Neuron (in vitro differentiated cells): Measurements from ENCODE around the gene PLXNA4.

Source experiments
- H2AFZ ChIP-seq: one replicate; pipeline ENCODE4 v1.6.1; 2013; ENCODE audit warnings: low read depth, mild to moderate bottlenecking, inconsistent platforms, low read length, moderate library complexity
- H3K27me3 ChIP-seq: one replicate; pipeline ENCODE4 v1.6.1; 2013; ENCODE audit warnings: low read length; ENCODE audit not compliant: insufficient read depth
- H3K36me3 ChIP-seq: one replicate; pipeline ENCODE4 v1.6.1; 2013; ENCODE audit warnings: low read length; ENCODE audit not compliant: insufficient read depth
- H3K4me1 ChIP-seq: one replicate; pipeline ENCODE4 v1.6.1; 2013; ENCODE audit warnings: low read length; ENCODE audit not compliant: insufficient read depth
- H3K4me3 ChIP-seq: 2 replicates; pipeline ENCODE4 v1.5.1; 2013; ENCODE audit warnings: mild to moderate bottlenecking, low read length, moderate library complexity
- H3K9me3 ChIP-seq: one replicate; pipeline ENCODE4 v1.6.1; 2013; ENCODE audit warnings: low read length

Gene PLXNA4

DNA sequence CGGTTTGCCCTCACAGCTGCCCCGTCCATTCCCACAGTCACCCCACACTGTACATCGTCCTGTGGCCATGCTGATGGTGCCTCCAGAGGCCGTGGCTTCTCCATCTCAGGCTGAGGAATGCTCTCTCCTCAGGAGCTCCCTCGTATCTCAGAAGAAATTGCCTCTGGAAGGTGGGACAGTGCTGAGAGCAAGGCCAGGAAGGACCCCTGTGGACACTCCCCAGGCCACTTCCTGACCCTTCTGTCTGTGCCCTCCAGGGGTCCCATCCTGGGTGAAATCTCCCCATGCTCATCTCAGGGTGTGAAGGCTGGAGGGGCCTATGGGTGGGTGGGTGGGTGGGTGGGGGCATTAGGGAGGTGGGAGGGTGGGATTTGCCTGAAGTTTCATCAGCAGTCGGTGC is 454.3 kb downstream of the PLXNA4 start:
- Histone ChIP-seq H3K4me3 (no peak overlapping the region), H3K27me3 (no peaks in the 10 kb centered on the region), H2AFZ (no peak overlapping the region), H3K9me3 (no peaks in the 10 kb centered on the region), H3K4me1 (no peaks in the 10 kb centered on the region), H3K36me3 (no peaks in the 10 kb centered on the region)

DNA sequence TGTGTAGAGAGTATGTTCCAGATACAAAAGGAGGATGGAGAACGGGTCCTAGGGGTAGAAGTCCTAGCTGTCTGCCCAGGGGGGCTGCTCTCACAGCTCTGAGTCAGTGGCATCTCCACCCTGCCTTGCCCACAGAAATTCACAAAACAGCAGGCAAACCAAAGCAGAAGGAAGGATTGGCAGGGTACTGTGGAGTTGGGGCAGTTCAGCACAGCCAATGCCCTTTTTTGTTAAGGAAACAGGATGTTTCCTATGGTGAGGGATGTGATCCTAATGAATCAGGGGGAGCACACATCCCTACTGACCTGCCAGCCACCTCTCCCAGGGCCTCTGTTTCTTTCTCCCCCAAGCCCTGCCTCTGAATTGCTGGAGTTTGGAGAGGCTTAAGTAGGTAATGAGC is 457.6 kb downstream of the PLXNA4 start:
- no peaks in the 10 kb centered on the region for H3K27me3 ChIP-seq
- no peaks in the 10 kb centered on the region for H3K36me3 ChIP-seq
- no peaks in the 10 kb centered on the region for H3K9me3 ChIP-seq
- no peak overlapping the region for H2AFZ ChIP-seq
- H3K4me3 ChIP-seq, result no peak overlapping the region
- H3K4me1 ChIP-seq, result no peaks in the 10 kb centered on the region

DNA sequence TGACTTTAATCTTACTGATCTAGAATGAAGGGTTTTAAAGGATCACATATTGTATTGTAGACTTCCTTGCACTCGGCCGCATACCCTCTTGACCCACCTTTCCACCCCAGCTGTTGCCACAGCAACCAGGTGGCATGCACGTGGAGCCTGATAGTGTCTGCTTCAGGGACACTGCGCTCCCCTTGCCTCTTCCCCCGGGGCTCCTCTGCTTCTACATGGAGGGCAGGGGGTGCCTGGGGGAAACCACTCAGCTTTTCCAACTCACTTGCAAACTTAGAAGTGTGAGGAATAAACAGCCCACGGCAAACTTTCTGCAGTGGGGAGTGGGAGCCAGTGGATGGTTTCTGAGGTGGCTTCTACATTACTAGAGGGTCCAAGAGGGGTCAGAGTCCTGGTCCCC is 458.6 kb downstream of the PLXNA4 start:
- no peaks in the 10 kb centered on the region for H3K36me3 ChIP-seq
- no peak overlapping the region for H3K4me3 ChIP-seq
- no peaks in the 10 kb centered on the region for H3K9me3 ChIP-seq
- no peaks in the 10 kb centered on the region for H3K27me3 ChIP-seq
- H3K4me1 ChIP-seq, result peaks cover 3% of the 10 kb centered on the region
- no peak overlapping the region for H2AFZ ChIP-seq

DNA sequence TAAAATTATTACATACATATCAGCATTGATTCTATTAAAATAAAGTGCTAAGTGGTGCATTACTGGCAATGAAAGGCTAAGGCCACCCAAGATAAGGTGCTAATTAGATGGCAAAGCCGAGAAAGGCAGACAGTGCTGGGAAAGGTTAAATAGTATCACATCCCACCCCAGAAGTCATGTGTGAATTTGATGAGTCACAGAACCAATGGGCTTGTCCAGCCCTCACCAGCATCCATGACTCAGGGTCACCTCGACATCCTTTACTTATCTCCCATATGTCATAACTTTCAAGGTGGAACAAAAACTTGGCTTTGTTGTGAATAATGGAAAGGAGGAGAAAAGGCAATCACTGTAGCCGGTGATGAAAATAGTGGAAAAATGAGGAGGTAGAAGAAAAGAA is 459.1 kb downstream of the PLXNA4 start:
- H3K4me3 ChIP-seq, result no peak overlapping the region
- H3K27me3 ChIP-seq, result no peaks in the 10 kb centered on the region

DNA sequence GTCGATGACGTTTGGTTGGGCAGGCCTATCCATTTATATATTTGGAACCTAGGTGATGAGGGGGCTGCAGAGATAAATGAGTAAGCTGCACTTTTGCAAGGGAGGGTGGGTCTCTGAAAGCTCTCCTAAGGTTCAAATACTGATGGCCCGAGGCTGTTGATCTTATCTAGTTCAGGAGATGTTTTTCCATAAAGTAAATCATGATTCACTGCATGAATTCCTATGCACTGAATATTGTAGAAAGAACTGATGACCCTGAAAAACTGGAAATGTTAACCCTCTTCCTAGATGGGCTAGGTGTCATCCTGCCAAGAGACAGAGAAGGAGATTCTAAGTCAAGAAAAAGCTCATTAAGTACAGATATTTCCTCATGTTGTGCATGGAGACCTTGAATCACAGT is 459.9 kb downstream of the PLXNA4 start:
- Histone ChIP-seq H3K36me3 (no peaks in the 10 kb centered on the region), H3K4me1 (peaks cover 4% of the 10 kb centered on the region), H3K9me3 (no peaks in the 10 kb centered on the region), H3K4me3 (no peak overlapping the region), H3K27me3 (no peaks in the 10 kb centered on the region), H2AFZ (no peak overlapping the region)

More for the DNA sequence above, 459.1 kb downstream of the PLXNA4 start:
- Histone ChIP-seq H2AFZ (no peak overlapping the region), H3K4me1 (peaks cover 4% of the 10 kb centered on the region), H3K36me3 (no peaks in the 10 kb centered on the region), H3K9me3 (no peaks in the 10 kb centered on the region)

DNA sequence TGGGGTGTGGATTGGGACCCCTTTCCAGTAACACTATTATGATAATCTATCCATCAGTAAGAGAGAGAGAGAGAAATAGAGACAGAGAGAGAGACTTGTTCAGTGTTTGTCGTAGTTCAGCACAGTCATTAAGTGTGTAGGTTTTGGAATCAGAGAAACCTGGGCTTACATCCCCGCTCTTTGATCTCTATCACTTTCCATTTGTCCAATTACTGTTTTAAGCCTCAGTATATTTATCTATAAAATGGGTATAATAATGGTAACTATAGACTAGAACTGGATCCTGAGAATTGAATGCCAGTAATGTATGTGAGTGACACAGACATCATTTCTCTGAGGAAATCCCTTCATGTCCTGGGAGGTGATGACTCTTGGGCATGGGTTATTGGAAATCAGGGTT is 460.5 kb downstream of the PLXNA4 start:
- no peak overlapping the region for H2AFZ ChIP-seq
- no peaks in the 10 kb centered on the region for H3K27me3 ChIP-seq
- no peaks in the 10 kb centered on the region for H3K36me3 ChIP-seq
- peaks cover 4% of the 10 kb centered on the region for H3K4me1 ChIP-seq
- no peak overlapping the region for H3K4me3 ChIP-seq
- H3K9me3 ChIP-seq, result no peaks in the 10 kb centered on the region

GRCh38 chr7:132115028-132115427 is 461.2 kb downstream of the PLXNA4 start:
- Histone ChIP-seq H3K4me3 (no peak overlapping the region), H3K4me1 (peaks cover 4% of the 10 kb centered on the region), H3K9me3 (no peaks in the 10 kb centered on the region), H2AFZ (no peak overlapping the region), H3K27me3 (no peaks in the 10 kb centered on the region), H3K36me3 (no peaks in the 10 kb centered on the region)

DNA sequence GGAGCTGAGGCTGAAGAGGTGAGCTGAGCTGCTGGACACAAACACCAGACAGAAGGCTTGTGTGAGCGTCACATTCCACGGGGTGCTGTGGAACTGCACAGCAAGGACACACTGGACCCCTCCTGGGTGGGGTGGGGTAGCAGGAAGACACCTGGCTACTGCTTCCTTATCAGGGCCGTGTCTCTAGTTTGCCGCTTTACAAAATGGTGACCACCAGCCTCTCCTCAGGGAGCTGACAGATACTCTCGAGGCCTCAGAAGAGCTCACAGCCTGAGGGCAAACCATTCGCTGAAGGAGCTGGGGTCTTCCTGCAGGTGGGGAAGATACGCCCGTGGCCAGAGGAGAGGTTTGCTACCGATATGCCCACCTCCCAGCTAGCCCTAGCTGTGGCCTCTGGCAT is 461.9 kb downstream of the PLXNA4 start:
- Histone ChIP-seq H3K27me3 (no peaks in the 10 kb centered on the region), H2AFZ (no peak overlapping the region), H3K4me1 (peaks cover 4% of the 10 kb centered on the region), H3K36me3 (no peaks in the 10 kb centered on the region), H3K4me3 (no peak overlapping the region), H3K9me3 (no peaks in the 10 kb centered on the region)

GRCh38 chr7:132113536-132114371 is 462.5 kb downstream of the PLXNA4 start:
- Histone ChIP-seq H3K4me3 (no peak overlapping the region), H3K4me1 (peaks cover 6% of the 10 kb centered on the region), H3K27me3 (no peaks in the 10 kb centered on the region), H2AFZ (no peak overlapping the region), H3K36me3 (no peaks in the 10 kb centered on the region), H3K9me3 (no peaks in the 10 kb centered on the region)

DNA sequence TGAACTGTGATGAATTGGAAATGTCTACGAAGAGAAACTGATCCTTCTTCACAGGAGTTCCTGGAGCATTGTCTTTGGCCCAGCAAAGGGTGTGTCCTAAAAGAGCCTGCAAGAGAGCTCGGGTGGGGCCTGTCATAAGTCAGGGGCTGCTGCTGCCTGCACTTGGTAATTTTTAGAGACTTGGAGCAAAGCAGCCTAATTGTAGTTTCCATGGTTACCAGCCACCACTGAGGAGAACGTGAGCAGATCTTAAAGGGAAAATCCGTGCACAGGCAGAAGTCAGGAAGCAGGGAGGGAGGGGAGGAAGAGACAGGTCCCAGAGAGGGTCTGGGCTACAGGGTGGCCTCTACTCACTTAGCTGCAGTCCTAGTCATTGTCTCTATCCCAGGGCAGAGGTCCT is 463.6 kb downstream of the PLXNA4 start:
- no peak overlapping the region for H2AFZ ChIP-seq
- H3K9me3 ChIP-seq, result no peaks in the 10 kb centered on the region
- no peaks in the 10 kb centered on the region for H3K27me3 ChIP-seq
- H3K4me1 ChIP-seq, result peaks cover 12% of the 10 kb centered on the region
- H3K36me3 ChIP-seq, result no peaks in the 10 kb centered on the region
- H3K4me3 ChIP-seq, result no peak overlapping the region

GRCh38 chr7:132112106-132112505 is 464.2 kb downstream of the PLXNA4 start:
- no peak overlapping the region for H2AFZ ChIP-seq

DNA sequence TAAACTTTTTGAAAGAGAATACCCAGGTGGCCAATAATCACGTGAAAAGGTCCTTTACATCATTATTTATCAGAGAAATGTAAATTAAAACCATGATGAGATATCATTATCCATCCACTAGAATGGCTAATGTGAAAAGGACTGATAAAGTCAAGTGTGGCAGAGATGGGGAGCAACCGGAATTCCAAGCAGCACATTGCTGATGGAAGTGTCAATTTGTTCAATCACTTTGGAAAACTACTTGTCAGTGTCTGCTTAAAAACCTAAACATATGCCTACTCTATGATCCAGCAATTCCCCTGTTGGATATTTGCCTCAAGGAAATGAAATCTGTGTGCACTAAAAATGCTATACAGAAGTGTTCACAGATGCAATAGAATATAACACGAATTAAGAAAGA is 465.6 kb downstream of the PLXNA4 start:
- H3K9me3 ChIP-seq, result no peaks in the 10 kb centered on the region
- no peaks in the 10 kb centered on the region for H3K27me3 ChIP-seq
- no peak overlapping the region for H3K4me3 ChIP-seq
- peaks cover 12% of the 10 kb centered on the region for H3K4me1 ChIP-seq
- no peaks in the 10 kb centered on the region for H3K36me3 ChIP-seq
- H2AFZ ChIP-seq, result no peak overlapping the region

More at GRCh38 chr7:132112106-132112505, 464.2 kb downstream of the PLXNA4 start:
- Histone ChIP-seq H3K36me3 (no peaks in the 10 kb centered on the region), H3K4me3 (no peak overlapping the region), H3K9me3 (no peaks in the 10 kb centered on the region), H3K27me3 (no peaks in the 10 kb centered on the region), H3K4me1 (peaks cover 12% of the 10 kb centered on the region)

DNA sequence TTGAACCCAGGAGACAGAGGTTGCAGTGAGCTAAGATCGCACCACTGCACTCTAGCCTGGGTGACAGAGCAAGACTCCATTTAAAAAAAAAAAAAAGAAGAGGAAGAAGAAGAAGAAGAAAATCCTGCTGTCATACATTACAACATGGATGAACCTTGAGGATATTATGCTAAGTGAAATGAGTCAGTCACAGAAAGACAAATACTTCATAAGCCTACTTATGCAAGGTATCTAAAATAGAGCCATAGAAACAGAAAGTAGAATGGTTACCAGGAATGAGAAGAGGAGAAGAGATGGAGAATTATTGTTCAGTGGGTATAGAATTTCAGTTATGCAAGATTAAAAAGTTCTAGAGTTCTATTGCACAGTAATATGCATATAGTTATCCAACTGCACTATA is 466.5 kb downstream of the PLXNA4 start:
- H2AFZ ChIP-seq, result no peak overlapping the region
- H3K27me3 ChIP-seq, result no peaks in the 10 kb centered on the region
- peaks cover 12% of the 10 kb centered on the region for H3K4me1 ChIP-seq
- H3K36me3 ChIP-seq, result no peaks in the 10 kb centered on the region
- H3K9me3 ChIP-seq, result no peaks in the 10 kb centered on the region
- H3K4me3 ChIP-seq, result no peak overlapping the region

DNA sequence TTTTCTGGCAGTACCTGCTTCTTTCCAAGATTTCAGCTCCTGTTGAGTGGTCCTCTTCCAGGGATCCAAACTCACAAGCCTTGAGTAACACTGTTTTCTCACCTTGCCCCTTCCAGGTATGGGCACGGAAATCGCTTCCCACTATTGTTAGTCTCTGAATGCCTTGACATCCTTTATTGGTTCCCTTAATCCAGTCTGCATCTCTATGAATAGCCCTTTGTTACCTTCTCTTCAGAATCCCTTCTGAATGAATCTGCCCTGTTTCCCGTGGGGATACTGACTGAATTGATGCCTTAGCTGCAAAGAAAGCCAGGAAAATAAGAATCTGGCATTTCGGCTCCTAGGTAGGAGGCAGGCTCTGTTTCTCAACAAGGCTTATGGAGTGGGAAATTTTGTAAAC is 467.7 kb downstream of the PLXNA4 start:
- H3K4me3 ChIP-seq, result no peak overlapping the region
- H3K9me3 ChIP-seq, result no peaks in the 10 kb centered on the region
- no peaks in the 10 kb centered on the region for H3K27me3 ChIP-seq

More for the DNA sequence above, 467.7 kb downstream of the PLXNA4 start:
- Histone ChIP-seq H2AFZ (no peak overlapping the region), H3K36me3 (no peaks in the 10 kb centered on the region), H3K4me1 (peaks cover 12% of the 10 kb centered on the region)
